NCI-H1092 (cell line): Measurements from ENCODE around the gene ZNF318.
A peak's percentile ranks its signal among the peaks of the same experiment; 100 is the strongest.
"Not testable (repeated sequence)": the region's sequence is repeated elsewhere in the genome, so short reads cannot be mapped to it uniquely, and the experiment has no call there.

ENCODE experiments used
- DNase-seq: peaks from one replicate; lab custom pipeline; 2025; lab: John Stamatoyannopoulos, UW

Gene ZNF318

GRCh38 chr6:43335469-43335868, 34.0 kb downstream of the ZNF318 start:
- peak; percentile 24 for DNase-seq

- peak; percentile 41 for DNase-seq
Observed at GRCh38 chr6:43334466-43335095, 34.9 kb downstream of the ZNF318 start.

- no peak for DNase-seq
Observed at GRCh38 chr6:43331891-43332290, 37.6 kb downstream of the ZNF318 start.

- DNase-seq: no peak
Observed at GRCh38 chr6:43331470-43331869, 38.0 kb downstream of the ZNF318 start.

GRCh38 chr6:43328528-43328927, 40.9 kb downstream of the ZNF318 start:
- DNase-seq: no peak

- no peak for DNase-seq
Observed at GRCh38 chr6:43325876-43326275, 43.6 kb downstream of the ZNF318 start.

GRCh38 chr6:43318011-43318410, 51.4 kb downstream of the ZNF318 start:
- no peak for DNase-seq

- DNase-seq: no peak
Observed at GRCh38 chr6:43313813-43314212, 55.6 kb downstream of the ZNF318 start.

- DNase-seq: no peak
Observed at GRCh38 chr6:43311666-43312065, 57.8 kb downstream of the ZNF318 start.

GRCh38 chr6:43310624-43311023, 58.8 kb downstream of the ZNF318 start:
- no peak for DNase-seq

- no peak for DNase-seq
Observed at GRCh38 chr6:43310134-43310533, 59.3 kb downstream of the ZNF318 start.

GRCh38 chr6:43308990-43309477, 60.4 kb downstream of the ZNF318 start:
- no peak for DNase-seq

- peak; percentile 84 for DNase-seq
Observed at GRCh38 chr6:43308101-43308989, 61.1 kb downstream of the ZNF318 start, which contains the start of gene CRIP3. CRIP3 (minus strand) TSS chr6:43308826; CDS start chr6:43308792, 34 bp downstream.

- DNase-seq: no peak
Observed at GRCh38 chr6:43307451-43308100, 61.9 kb downstream of the ZNF318 start.

GRCh38 chr6:43306086-43306485, 63.4 kb downstream of the ZNF318 start:
- DNase-seq: no peak

- DNase-seq: no peak
Observed at GRCh38 chr6:43304882-43305281, 64.6 kb downstream of the ZNF318 start.

- DNase-seq: no peak
Observed at GRCh38 chr6:43304361-43304760, 65.1 kb downstream of the ZNF318 start.

GRCh38 chr6:43303751-43304331, 65.6 kb downstream of the ZNF318 start:
- no peak for DNase-seq

- not testable (repeated sequence) for DNase-seq
Observed at GRCh38 chr6:43303006-43303405, 66.4 kb downstream of the ZNF318 start.

GRCh38 chr6:43302126-43302525, 67.3 kb downstream of the ZNF318 start:
- DNase-seq: no peak

GRCh38 chr6:43301081-43301870, 68.2 kb downstream of the ZNF318 start:
- DNase-seq: no peak
